Pulmonary artery endothelial cell (primary cell): Measurements from ENCODE around the gene FLG. TPM values are rescaled to one million over a fixed set of nuclear protein-coding genes. Genes with fewer than 3 reads are reported as not detected.
A peak's percentile ranks its signal among the peaks of the same experiment; 100 is the strongest.
"Not testable (repeated sequence)": the region's sequence is repeated elsewhere in the genome, so short reads cannot be mapped to it uniquely, and the experiment has no call there.

Experiments
- DNase-seq: peaks from one replicate; pipeline ENCODE4 v3.0.0-alpha.2; 2011; ENCODE audit warnings: low read depth, low spot score
- total RNA-seq: library from RNA; depleted of rRNA; stranded (reverse); fragments of >200 nt; gene quantifications from 2 replicates; pipeline ENCODE4 v1.2.3, GENCODE V29; 2014

Gene FLG
- total RNA-seq: not detected in 2 replicates

GRCh38 chr1:152325111-152325510, at the start of gene FLG:
FLG (minus strand) TSS chr1:152325239; CDS start chr1:152315456, 9,783 bp downstream.
- DNase-seq: no peak

- no peak for DNase-seq
Measured at GRCh38 chr1:152374451-152374850, 49.4 kb upstream of the FLG start.

- no peak for DNase-seq
Measured at GRCh38 chr1:152372672-152373071, 47.6 kb upstream of the FLG start.

GRCh38 chr1:152367436-152367835, 42.4 kb upstream of the FLG start:
- no peak for DNase-seq

GRCh38 chr1:152359906-152360305, 34.9 kb upstream of the FLG start, which contains the start of gene FLG2:
FLG2 (minus strand) TSS chr1:152360006; CDS start chr1:152358884, 1,122 bp downstream.
- no peak for DNase-seq

GRCh38 chr1:152356736-152357135, 31.7 kb upstream of the FLG start:
- no peak for DNase-seq

GRCh38 chr1:152349611-152350010, 24.6 kb upstream of the FLG start:
- no peak for DNase-seq

GRCh38 chr1:152348447-152348846, 23.4 kb upstream of the FLG start:
- DNase-seq: no peak

GRCh38 chr1:152347116-152347728, 22.2 kb upstream of the FLG start:
- peak; percentile 3 for DNase-seq

- DNase-seq: no peak
Measured at GRCh38 chr1:152344438-152344837, 19.4 kb upstream of the FLG start.

- no peak for DNase-seq
Measured at GRCh38 chr1:152343006-152343405, 18.0 kb upstream of the FLG start.

- DNase-seq: no peak
Measured at GRCh38 chr1:152335399-152335798, 10.4 kb upstream of the FLG start.

GRCh38 chr1:152328801-152329391, 3.9 kb upstream of the FLG start:
- DNase-seq: no peak

GRCh38 chr1:152313970-152314369, 11.1 kb downstream of the FLG start:
- no peak for DNase-seq

GRCh38 chr1:152313319-152313801, 11.7 kb downstream of the FLG start:
- DNase-seq: no peak

- not testable (repeated sequence) for DNase-seq
Measured at GRCh38 chr1:152312169-152312568, 12.9 kb downstream of the FLG start.

- no peak for DNase-seq
Measured at GRCh38 chr1:152309955-152310354, 15.1 kb downstream of the FLG start.

GRCh38 chr1:152309320-152309901, 15.6 kb downstream of the FLG start:
- DNase-seq: not testable (repeated sequence)

- DNase-seq: not testable (repeated sequence)
Measured at GRCh38 chr1:152308758-152309157, 16.3 kb downstream of the FLG start.

- DNase-seq: not testable (repeated sequence)
Measured at GRCh38 chr1:152307970-152308369, 17.1 kb downstream of the FLG start.

GRCh38 chr1:152306123-152306522, 18.9 kb downstream of the FLG start:
- DNase-seq: not testable (repeated sequence)

GRCh38 chr1:152304773-152305172, 20.3 kb downstream of the FLG start:
- DNase-seq: not testable (repeated sequence)
